Thoracic aorta (tissue), 2 donors: ENCODE measurements around the gene PHF2. TPM values are rescaled to one million over a fixed set of nuclear protein-coding genes. Genes with fewer than 3 reads are reported as not detected.

Experiments used
- ATAC-seq: fragments of 150-250 bp; one replicate; pipeline ENCODE4 v1.8.0; 2017; ENCODE audit warnings: low read depth; ENCODE audit not compliant: insufficient number of reproducible peaks, low FRiP score
- DNase-seq: peaks from one replicate; pipeline ENCODE4 v3.0.0-alpha.2; 2020; ENCODE audit warnings: low spot score
- H3K27ac ChIP-seq, 2 donors: fragments of 200-600 bp; sonication (generic); 1 replicate in 1 of 2; 2 replicates in 1 of 2; pipeline ENCODE4 v1.5.1; 2016; ENCODE audit warnings: mild to moderate bottlenecking in 2 of 2, moderate library complexity in 2 of 2
- H3K27me3 ChIP-seq: fragments of 200-600 bp; sonication (generic); replicated peaks from 2 replicates; pipeline ENCODE4 v1.6.0; 2016; ENCODE audit warnings: mild to moderate bottlenecking; ENCODE audit not compliant: insufficient read depth
- H3K36me3 ChIP-seq: fragments of 200-600 bp; sonication (generic); one replicate; pipeline ENCODE4 v1.5.1; 2016
- H3K4me1 ChIP-seq, 2 donors: fragments of 200-600 bp; sonication (generic); 1 replicate in 1 of 2; 2 replicates in 1 of 2; pipeline versions ENCODE4 v1.5.1 to v1.6.0; 2016; ENCODE audit warnings: low read depth in 2 of 2, mild to moderate bottlenecking in 1 of 2; ENCODE audit not compliant: control insufficient read depth in 1 of 2
- H3K4me3 ChIP-seq: fragments of 200-600 bp; sonication (generic); 2 replicates; pipeline ENCODE4 v1.5.1; 2016; ENCODE audit warnings: mild to moderate bottlenecking
- H3K9me3 ChIP-seq: fragments of 200-600 bp; sonication (generic); 2 replicates; pipeline ENCODE4 v1.5.1; 2016
- CTCF ChIP-seq: fragments of 200-600 bp; sonication (generic); IDR thresholded peaks from one replicate; pipeline ENCODE4 v1.5.1; 2019; ENCODE audit warnings: antibody characterized with exemption
- total RNA-seq, 2 donors: library from RNA; depleted of rRNA; stranded (reverse); fragments of >200 nt; gene quantifications; one replicate each; pipeline versions ENCODE4 v1.1.0 to v1.2.3, GENCODE V29; 2016

The PHF2 gene
- total RNA-seq, 2 donors from 2014 or later = 29.9 to 36.6 TPM

GRCh38 chr9:93546356-93546755 is 30.0 kb upstream of the PHF2 start:
- H3K4me3 ChIP-seq = no peak overlapping the region
- no peak for ATAC-seq
- H3K9me3 ChIP-seq = no peaks in the 10 kb centered on the region
- H3K27me3 ChIP-seq = no peaks in the 10 kb centered on the region
- no peak overlapping the region for H3K27ac ChIP-seq
- no peak for TF ChIP-seq CTCF
- peaks cover 0 to 14% of the 10 kb centered on the region in 2 donors for H3K4me1 ChIP-seq
- DNase-seq = no peak
- peaks cover 18% of the 10 kb centered on the region for H3K36me3 ChIP-seq

GRCh38 chr9:93549611-93550010 is 26.8 kb upstream of the PHF2 start:
- no peaks in the 10 kb centered on the region for H3K4me1 ChIP-seq
- DNase-seq (no peak), ATAC-seq (no peak)
- no peaks in the 10 kb centered on the region for H3K9me3 ChIP-seq
- no peak for TF ChIP-seq CTCF
- no peak overlapping the region for H3K4me3 ChIP-seq
- H3K27me3 ChIP-seq = no peaks in the 10 kb centered on the region
- H3K36me3 ChIP-seq = peaks cover 19% of the 10 kb centered on the region
- H3K27ac ChIP-seq = no peak overlapping the region

GRCh38 chr9:93552923-93553322 is 23.5 kb upstream of the PHF2 start:
- no peak for ATAC-seq
- Histone ChIP-seq H3K27me3 (no peaks in the 10 kb centered on the region), H3K9me3 (no peaks in the 10 kb centered on the region), H3K4me3 (no peak overlapping the region), H3K4me1 (no peaks in the 10 kb centered on the region), H3K36me3 (peaks cover 17% of the 10 kb centered on the region), H3K27ac (no peak overlapping the region)
- TF ChIP-seq CTCF = no peak
- DNase-seq = no peak

- H3K9me3 ChIP-seq = no peaks in the 10 kb centered on the region
- ATAC-seq = no peak
- DNase-seq = no peak
- no peak overlapping the region for H3K4me3 ChIP-seq
- H3K4me1 ChIP-seq = no peaks in the 10 kb centered on the region
- no peaks in the 10 kb centered on the region for H3K27me3 ChIP-seq
- TF ChIP-seq CTCF = no peak
- H3K27ac ChIP-seq = no peak overlapping the region
- H3K36me3 ChIP-seq = peaks cover 36% of the 10 kb centered on the region
These were observed 21.0 kb upstream of the PHF2 start for GRCh38 chr9:93555370-93555769.

GRCh38 chr9:93557366-93558137 is 18.8 kb upstream of the PHF2 start:
- Histone ChIP-seq H3K4me1 (no peaks in the 10 kb centered on the region), H3K4me3 (no peak overlapping the region), H3K36me3 (peaks cover 33% of the 10 kb centered on the region), H3K27ac (no peak overlapping the region), H3K9me3 (no peaks in the 10 kb centered on the region), H3K27me3 (no peaks in the 10 kb centered on the region)
- DNase-seq (no peak), ATAC-seq (no peak)
- TF ChIP-seq CTCF = no peak
